GM12878 (cell line): ENCODE results near the gene NRG2. TPM values are rescaled to one million over a fixed set of nuclear protein-coding genes. Genes with fewer than 3 reads are reported as not detected.
A peak's percentile ranks its signal among the peaks of the same experiment; 100 is the strongest.

ENCODE experiments used
- BMI1 ChIP-seq: fragments of 450-650 bp; IDR thresholded peaks from 2 replicates; pipeline ENCODE4 v1.6.1; 2016; ENCODE audit warnings: mild to moderate bottlenecking, moderate library complexity, borderline replicate concordance
- E4F1 ChIP-seq: fragments of 450-650 bp; IDR thresholded peaks from 2 replicates; pipeline ENCODE4 v1.6.1; 2018; ENCODE audit warnings: borderline replicate concordance, mild to moderate bottlenecking; ENCODE audit not compliant: partially characterized antibody
- ETV6 ChIP-seq, 2 experiments: fragments of 450-650 bp in 1 of 2; IDR thresholded peaks in 1 of 2; conservative IDR thresholded peaks in 1 of 2; 2 replicates each; pipeline ENCODE4 v1.6.1; 2014; ENCODE audit warnings: antibody characterized with exemption in 1 of 2, borderline replicate concordance in 1 of 2, low read depth in 1 of 2, mild to moderate bottlenecking in 1 of 2, moderate library complexity in 1 of 2
- JUNB ChIP-seq: IDR thresholded peaks from 2 replicates; pipeline ENCODE4 v1.6.1; 2016; ENCODE audit warnings: antibody characterized with exemption, mild to moderate bottlenecking
- MXI1 ChIP-seq: fragments of 150-350 bp; IDR thresholded peaks from 2 replicates; pipeline ENCODE4 v1.6.1; 2011; ENCODE audit warnings: low read depth, mild to moderate bottlenecking, inconsistent platforms, low read length, improper control_type of control experiment
- NFXL1 ChIP-seq: fragments of 450-650 bp; IDR thresholded peaks from 2 replicates; pipeline ENCODE4 v1.6.1; 2017; ENCODE audit warnings: antibody characterized with exemption, mild to moderate bottlenecking, borderline replicate concordance
- NR2C2 ChIP-seq: IDR thresholded peaks from 2 replicates; pipeline ENCODE4 v1.6.1; 2011; ENCODE audit warnings: borderline replicate concordance, low read depth; ENCODE audit not compliant: control insufficient read depth, insufficient read length
- PAX5 ChIP-seq: IDR thresholded peaks from 2 replicates; pipeline ENCODE4 v1.6.1; 2011; ENCODE audit warnings: low read depth, low read length, borderline replicate concordance
- SIX5 ChIP-seq: IDR thresholded peaks from 2 replicates; pipeline ENCODE4 v1.6.1; 2011; ENCODE audit warnings: mild to moderate bottlenecking, low read depth, low read length, moderate library complexity; ENCODE audit not compliant: severe bottlenecking
- SMARCA5 ChIP-seq: fragments of 450-650 bp; IDR thresholded peaks from 2 replicates; pipeline ENCODE4 v1.6.1; 2017; ENCODE audit warnings: mild to moderate bottlenecking
- SREBF1 ChIP-seq: IDR thresholded peaks from 2 replicates; pipeline ENCODE4 v1.6.1; 2012; ENCODE audit warnings: mild to moderate bottlenecking, low read length
- SRF ChIP-seq, 2 experiments: IDR thresholded peaks; 2 replicates each; pipeline ENCODE4 v1.6.1; 2011; ENCODE audit warnings: low read depth in 2 of 2, low read length in 2 of 2, mild to moderate bottlenecking in 1 of 2, moderate library complexity in 1 of 2
- STAT3 ChIP-seq: IDR thresholded peaks from 2 replicates; pipeline ENCODE4 v1.6.1; 2011; ENCODE audit warnings: low read depth, low read length, improper control_type of control experiment
- ZBED1 ChIP-seq: IDR thresholded peaks from 2 replicates; pipeline ENCODE4 v1.6.1; 2016; ENCODE audit warnings: borderline replicate concordance
- ZNF687 ChIP-seq: fragments of 450-650 bp; IDR thresholded peaks from 2 replicates; pipeline ENCODE4 v1.6.1; 2017; ENCODE audit warnings: mild to moderate bottlenecking, moderate library complexity
- ZSCAN29 ChIP-seq: fragments of 450-650 bp; IDR thresholded peaks from 2 replicates; pipeline ENCODE4 v1.6.1; 2017; ENCODE audit warnings: mild to moderate bottlenecking, moderate library complexity
- polyA plus RNA-seq, 11 experiments: library from polyadenylated mRNA; depleted of rRNA in 4 of 11; unstranded in 6 of 11; stranded (reverse) in 5 of 11; fragments of >200 nt; fragmentation: Nextera tagmentation in 4 of 11; fragmentation: Illumina TruSeq in 1 of 11; extraction: Ambion mirVana in 4 of 11; extraction: Trizol in 1 of 11; gene quantifications; 1 replicate in 1 of 11; 2 replicates in 10 of 11; pipeline versions ENCODE4 v1.2.1 to v1.2.3, GENCODE V29; 2011 to 2016; ENCODE audit warnings: inconsistent platforms in 2 of 11, missing spikeins in 2 of 11, low read depth in 1 of 11
- total RNA-seq, 4 experiments: library from RNA; depleted of rRNA in 3 of 4; stranded (reverse); fragments of >200 nt in 3 of 4; fragmentation: Illumina TruSeq in 1 of 4; extraction: Trizol in 1 of 4; gene quantifications; 2 replicates each; pipeline versions ENCODE4 v1.2.1 to v1.2.3, GENCODE V29; 2013 to 2021
- TF ChIP-seq, protein P1 (sequence below), 3 experiments: IDR thresholded peaks in 2 of 3; conservative IDR thresholded peaks in 1 of 3; 2 replicates each; pipeline ENCODE4 v1.5.1; 2011; ENCODE audit warnings: low read depth in 3 of 3, low read length in 3 of 3, mild to moderate bottlenecking in 3 of 3, control low read depth in 2 of 3, moderate library complexity in 2 of 3, inconsistent platforms in 1 of 3, mixed read lengths in 1 of 3; ENCODE audit not compliant: control insufficient read depth in 2 of 3, insufficient read depth in 1 of 3; ENCODE audit errors: extremely low read depth in 1 of 3
- TF ChIP-seq, protein P2 (sequence below): IDR thresholded peaks from 2 replicates; pipeline ENCODE4 v1.6.1; 2012; ENCODE audit warnings: mild to moderate bottlenecking, low read depth, low read length

NRG2 gene
- total and polyA plus RNA-seq, 10 of the 15 experiments (the other 5 are each of a cell fraction or from before 2014, with no cell fraction given), result 0.10 to 21.7 (median 9.6) TPM

DNA sequence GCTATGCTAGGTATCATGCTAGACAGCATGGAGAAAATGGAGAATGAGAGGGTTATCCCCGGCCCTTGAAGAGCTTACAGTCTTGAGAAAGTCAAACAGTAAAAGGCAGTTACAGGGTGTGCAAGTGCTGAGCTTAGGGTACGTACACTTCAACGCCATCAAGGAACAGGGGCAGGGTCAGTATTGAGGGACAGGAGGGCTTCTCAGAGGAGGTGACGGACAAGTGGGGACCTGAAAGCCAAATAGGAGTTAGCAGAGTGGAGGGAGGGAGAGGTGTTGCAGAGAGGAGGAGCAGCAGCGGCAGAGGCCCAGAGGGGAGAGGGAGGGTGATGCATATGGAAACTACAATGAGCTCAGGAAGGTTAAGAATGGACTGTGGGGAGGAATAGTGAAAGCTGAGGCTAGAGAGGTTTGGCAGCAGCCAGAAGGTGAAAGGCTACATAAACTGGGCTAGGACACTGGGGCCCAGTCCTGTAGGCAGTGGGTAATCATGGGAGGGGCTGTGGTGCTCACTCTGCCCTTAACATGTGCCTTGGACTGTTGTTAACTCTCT lies 88.0 kb downstream of the NRG2 start (continued):
- TF ChIP-seq, protein P1, sequence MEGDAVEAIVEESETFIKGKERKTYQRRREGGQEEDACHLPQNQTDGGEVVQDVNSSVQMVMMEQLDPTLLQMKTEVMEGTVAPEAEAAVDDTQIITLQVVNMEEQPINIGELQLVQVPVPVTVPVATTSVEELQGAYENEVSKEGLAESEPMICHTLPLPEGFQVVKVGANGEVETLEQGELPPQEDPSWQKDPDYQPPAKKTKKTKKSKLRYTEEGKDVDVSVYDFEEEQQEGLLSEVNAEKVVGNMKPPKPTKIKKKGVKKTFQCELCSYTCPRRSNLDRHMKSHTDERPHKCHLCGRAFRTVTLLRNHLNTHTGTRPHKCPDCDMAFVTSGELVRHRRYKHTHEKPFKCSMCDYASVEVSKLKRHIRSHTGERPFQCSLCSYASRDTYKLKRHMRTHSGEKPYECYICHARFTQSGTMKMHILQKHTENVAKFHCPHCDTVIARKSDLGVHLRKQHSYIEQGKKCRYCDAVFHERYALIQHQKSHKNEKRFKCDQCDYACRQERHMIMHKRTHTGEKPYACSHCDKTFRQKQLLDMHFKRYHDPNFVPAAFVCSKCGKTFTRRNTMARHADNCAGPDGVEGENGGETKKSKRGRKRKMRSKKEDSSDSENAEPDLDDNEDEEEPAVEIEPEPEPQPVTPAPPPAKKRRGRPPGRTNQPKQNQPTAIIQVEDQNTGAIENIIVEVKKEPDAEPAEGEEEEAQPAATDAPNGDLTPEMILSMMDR (IDR thresholded peaks at IDR 0.05 in 2 of 3, conservative IDR thresholded peaks at IDR 0.05 in 1 of 3; ENCODE audit: control insufficient read depth in 2 of 3, extremely low read depth in 1 of 3, insufficient read depth in 1 of 3, low read depth in 3 of 3, low read length in 3 of 3), result no peak
- TF ChIP-seq SMARCA5, result no peak
- TF ChIP-seq BMI1, result no peak
- no peak for TF ChIP-seq ZBED1
- TF ChIP-seq E4F1, result no peak
- no peak for TF ChIP-seq SIX5
- TF ChIP-seq ZNF687, result no peak
- TF ChIP-seq, protein P2, sequence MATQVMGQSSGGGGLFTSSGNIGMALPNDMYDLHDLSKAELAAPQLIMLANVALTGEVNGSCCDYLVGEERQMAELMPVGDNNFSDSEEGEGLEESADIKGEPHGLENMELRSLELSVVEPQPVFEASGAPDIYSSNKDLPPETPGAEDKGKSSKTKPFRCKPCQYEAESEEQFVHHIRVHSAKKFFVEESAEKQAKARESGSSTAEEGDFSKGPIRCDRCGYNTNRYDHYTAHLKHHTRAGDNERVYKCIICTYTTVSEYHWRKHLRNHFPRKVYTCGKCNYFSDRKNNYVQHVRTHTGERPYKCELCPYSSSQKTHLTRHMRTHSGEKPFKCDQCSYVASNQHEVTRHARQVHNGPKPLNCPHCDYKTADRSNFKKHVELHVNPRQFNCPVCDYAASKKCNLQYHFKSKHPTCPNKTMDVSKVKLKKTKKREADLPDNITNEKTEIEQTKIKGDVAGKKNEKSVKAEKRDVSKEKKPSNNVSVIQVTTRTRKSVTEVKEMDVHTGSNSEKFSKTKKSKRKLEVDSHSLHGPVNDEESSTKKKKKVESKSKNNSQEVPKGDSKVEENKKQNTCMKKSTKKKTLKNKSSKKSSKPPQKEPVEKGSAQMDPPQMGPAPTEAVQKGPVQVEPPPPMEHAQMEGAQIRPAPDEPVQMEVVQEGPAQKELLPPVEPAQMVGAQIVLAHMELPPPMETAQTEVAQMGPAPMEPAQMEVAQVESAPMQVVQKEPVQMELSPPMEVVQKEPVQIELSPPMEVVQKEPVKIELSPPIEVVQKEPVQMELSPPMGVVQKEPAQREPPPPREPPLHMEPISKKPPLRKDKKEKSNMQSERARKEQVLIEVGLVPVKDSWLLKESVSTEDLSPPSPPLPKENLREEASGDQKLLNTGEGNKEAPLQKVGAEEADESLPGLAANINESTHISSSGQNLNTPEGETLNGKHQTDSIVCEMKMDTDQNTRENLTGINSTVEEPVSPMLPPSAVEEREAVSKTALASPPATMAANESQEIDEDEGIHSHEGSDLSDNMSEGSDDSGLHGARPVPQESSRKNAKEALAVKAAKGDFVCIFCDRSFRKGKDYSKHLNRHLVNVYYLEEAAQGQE, result no peak
- TF ChIP-seq JUNB, result peak; percentile 81
- TF ChIP-seq MXI1, result no peak
- TF ChIP-seq ZSCAN29, result no peak
- no peak for TF ChIP-seq NFXL1
- no peak for TF ChIP-seq SRF (IDR thresholded peaks at IDR 0.05; ENCODE audit: low read depth in 2 of 2, low read length in 2 of 2)
- TF ChIP-seq STAT3, result no peak
- TF ChIP-seq SREBF1, result no peak
- no peak for TF ChIP-seq ETV6 (conservative IDR thresholded peaks at IDR 0.05 in 1 of 2, IDR thresholded peaks at IDR 0.05 in 1 of 2; ENCODE audit: borderline replicate concordance in 1 of 2, low read depth in 1 of 2)
- no peak for TF ChIP-seq NR2C2
- TF ChIP-seq PAX5, result no peak
